Measurements from ENCODE around the gene TSR1. TPM values are rescaled to one million over a fixed set of nuclear protein-coding genes. Genes with fewer than 3 reads are reported as not detected.

TSR1 gene
- total RNA-seq, 1 donor from 2014 or later: 17.7 TPM

DNA sequence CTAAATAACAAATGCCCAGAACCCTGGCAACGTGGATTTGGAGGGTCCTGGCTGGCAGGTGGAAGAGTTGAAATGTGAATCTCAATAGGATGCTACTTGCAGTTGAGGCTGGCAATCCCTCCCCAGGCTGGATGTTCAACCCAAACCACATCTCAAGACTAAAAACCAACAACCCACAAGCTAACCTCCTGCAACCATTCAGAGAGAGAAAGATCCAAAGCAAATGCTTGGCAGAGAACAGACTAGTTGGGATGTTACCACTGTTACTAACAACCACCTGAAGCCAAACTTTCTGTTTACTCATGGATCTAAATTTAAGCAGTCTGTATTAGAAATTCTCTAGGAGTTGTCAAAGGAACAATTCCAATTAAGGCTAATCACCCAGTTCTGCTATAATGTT lies 60.5 kb downstream of the TSR1 start:
- ATAC-seq (no peak), DNase-seq (no peak)
- no peak overlapping the region for H3K27ac ChIP-seq
- TF ChIP-seq, protein P1, sequence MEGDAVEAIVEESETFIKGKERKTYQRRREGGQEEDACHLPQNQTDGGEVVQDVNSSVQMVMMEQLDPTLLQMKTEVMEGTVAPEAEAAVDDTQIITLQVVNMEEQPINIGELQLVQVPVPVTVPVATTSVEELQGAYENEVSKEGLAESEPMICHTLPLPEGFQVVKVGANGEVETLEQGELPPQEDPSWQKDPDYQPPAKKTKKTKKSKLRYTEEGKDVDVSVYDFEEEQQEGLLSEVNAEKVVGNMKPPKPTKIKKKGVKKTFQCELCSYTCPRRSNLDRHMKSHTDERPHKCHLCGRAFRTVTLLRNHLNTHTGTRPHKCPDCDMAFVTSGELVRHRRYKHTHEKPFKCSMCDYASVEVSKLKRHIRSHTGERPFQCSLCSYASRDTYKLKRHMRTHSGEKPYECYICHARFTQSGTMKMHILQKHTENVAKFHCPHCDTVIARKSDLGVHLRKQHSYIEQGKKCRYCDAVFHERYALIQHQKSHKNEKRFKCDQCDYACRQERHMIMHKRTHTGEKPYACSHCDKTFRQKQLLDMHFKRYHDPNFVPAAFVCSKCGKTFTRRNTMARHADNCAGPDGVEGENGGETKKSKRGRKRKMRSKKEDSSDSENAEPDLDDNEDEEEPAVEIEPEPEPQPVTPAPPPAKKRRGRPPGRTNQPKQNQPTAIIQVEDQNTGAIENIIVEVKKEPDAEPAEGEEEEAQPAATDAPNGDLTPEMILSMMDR (IDR thresholded peaks at IDR 0.05): no peak
- H3K4me1 ChIP-seq: no peaks in the 10 kb centered on the region
- H3K27me3 ChIP-seq: no peaks in the 10 kb centered on the region
- peaks cover 35% of the 10 kb centered on the region for H3K36me3 ChIP-seq
- no peaks in the 10 kb centered on the region for H3K9me3 ChIP-seq
- no peak overlapping the region for H3K4me3 ChIP-seq
- intact Hi-C loops (cut with DNase I): no loop called here

DNA sequence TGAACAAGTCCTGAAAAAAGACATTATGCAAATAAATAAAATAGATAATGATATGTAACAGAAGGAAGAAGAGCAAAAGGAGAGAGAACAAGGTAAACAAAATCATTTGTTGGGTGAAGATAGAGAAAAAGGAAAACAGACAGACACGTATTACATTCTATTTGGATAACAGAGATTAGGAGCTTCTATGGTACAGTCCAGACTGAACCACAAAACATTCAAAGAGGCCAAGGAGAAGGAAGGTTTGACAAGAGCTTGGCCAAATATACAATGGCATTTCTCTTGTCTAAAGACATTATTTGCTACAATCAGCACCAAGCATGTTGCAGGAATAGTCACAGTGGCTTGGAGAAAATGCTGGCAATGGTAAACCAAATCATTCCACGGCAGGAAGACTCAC lies 61.8 kb downstream of the TSR1 start:
- Histone ChIP-seq H3K9me3 (no peaks in the 10 kb centered on the region), H3K4me1 (no peaks in the 10 kb centered on the region), H3K27ac (no peak overlapping the region), H3K4me3 (no peak overlapping the region), H3K27me3 (no peaks in the 10 kb centered on the region), H3K36me3 (peaks cover 30% of the 10 kb centered on the region)
- DNase-seq (no peak), ATAC-seq (no peak)
- intact Hi-C loops (cut with DNase I): no loop called here
- TF ChIP-seq, protein P1 (IDR thresholded peaks at IDR 0.05): no peak

Other genes with a start within 250 kb of the TSR1 start
- gene SMG6, start 32.7 kb downstream of the TSR1 start, total RNA-seq: 28.8 TPM
- 6.3 TPM for gene SRR, start 32.5 kb downstream of the TSR1 start, total RNA-seq
- gene SGSM2, start 1.0 kb upstream of the TSR1 start, total RNA-seq: 55.0 TPM
- gene MNT, start 64.6 kb upstream of the TSR1 start, total RNA-seq: 32.7 TPM
- 30.0 TPM for gene METTL16, start 175.4 kb upstream of the TSR1 start, total RNA-seq